Prostate gland (tissue), 2 donors: ENCODE data around the gene ASH1L.

Experiments
- CTCF ChIP-seq, 4 experiments: fragments of 200-600 bp in 2 of 4; fragments of 450-650 bp in 2 of 4; sonication (generic) in 2 of 4; IDR thresholded peaks; 1 replicate in 3 of 4; 2 replicates in 1 of 4; pipeline ENCODE4 v1.5.1; 2016 to 2019; ENCODE audit warnings: antibody characterized with exemption in 4 of 4, mild to moderate bottlenecking in 2 of 4, moderate library complexity in 2 of 4
- POLR2AphosphoS5 ChIP-seq: sonication (generic); formaldehyde crosslinking; IDR thresholded peaks from one replicate; pipeline ENCODE4 v1.6.1; 2017; ENCODE audit warnings: antibody characterized with exemption

- TF ChIP-seq CTCF (IDR thresholded peaks at IDR 0.05): no peak
- TF ChIP-seq POLR2AphosphoS5: no peak
Measured at GRCh38 chr1:155531624-155532023, 31.0 kb downstream of the ASH1L start.
